ENCODE results near the gene RILPL1.

DNA sequence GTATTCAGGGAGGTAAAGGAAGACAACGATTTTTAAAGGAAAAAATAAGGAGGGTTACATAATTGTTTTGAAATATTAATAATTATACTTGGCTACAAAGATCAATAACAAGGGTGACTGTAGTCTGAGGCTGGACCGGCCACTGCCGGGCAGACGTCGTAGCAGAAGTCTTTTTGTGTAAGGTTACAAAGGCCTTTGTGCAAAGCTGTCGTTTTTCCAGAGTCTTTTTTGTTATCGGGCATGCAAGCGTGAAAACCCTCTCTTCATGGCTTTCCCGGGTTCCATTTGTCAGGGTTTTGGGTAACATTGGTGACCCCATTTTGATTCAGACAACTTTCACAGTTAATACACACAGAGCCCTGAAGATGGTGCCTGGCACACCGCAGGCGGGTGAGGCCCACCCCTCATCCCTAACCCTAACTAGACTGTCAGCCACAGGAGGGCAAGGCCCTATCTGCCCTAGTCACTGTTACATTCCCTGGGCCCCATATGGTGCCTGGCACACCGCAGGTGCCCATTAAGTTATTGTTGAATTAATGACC, 31.3 kb downstream of the RILPL1 start:
- TF ChIP-seq, protein P1, sequence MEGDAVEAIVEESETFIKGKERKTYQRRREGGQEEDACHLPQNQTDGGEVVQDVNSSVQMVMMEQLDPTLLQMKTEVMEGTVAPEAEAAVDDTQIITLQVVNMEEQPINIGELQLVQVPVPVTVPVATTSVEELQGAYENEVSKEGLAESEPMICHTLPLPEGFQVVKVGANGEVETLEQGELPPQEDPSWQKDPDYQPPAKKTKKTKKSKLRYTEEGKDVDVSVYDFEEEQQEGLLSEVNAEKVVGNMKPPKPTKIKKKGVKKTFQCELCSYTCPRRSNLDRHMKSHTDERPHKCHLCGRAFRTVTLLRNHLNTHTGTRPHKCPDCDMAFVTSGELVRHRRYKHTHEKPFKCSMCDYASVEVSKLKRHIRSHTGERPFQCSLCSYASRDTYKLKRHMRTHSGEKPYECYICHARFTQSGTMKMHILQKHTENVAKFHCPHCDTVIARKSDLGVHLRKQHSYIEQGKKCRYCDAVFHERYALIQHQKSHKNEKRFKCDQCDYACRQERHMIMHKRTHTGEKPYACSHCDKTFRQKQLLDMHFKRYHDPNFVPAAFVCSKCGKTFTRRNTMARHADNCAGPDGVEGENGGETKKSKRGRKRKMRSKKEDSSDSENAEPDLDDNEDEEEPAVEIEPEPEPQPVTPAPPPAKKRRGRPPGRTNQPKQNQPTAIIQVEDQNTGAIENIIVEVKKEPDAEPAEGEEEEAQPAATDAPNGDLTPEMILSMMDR (IDR thresholded peaks at IDR 0.05), result no peak
- TF ChIP-seq POLR2A (IDR thresholded peaks at IDR 0.05), result no peak

All from right lobe of liver (tissue), 4 donors.